Dedifferentiated amniotic fluid mesenchymal stem cell (primary cell): Measurements from ENCODE around the gene PCP2.
A peak's percentile ranks its signal among the peaks of the same experiment; 100 is the strongest.

Experiments used
- DNase-seq: peaks from one replicate; pipeline ENCODE4 v3.0.0-alpha.2; 2016; ENCODE audit errors: extremely low spot score

PCP2 gene

DNA sequence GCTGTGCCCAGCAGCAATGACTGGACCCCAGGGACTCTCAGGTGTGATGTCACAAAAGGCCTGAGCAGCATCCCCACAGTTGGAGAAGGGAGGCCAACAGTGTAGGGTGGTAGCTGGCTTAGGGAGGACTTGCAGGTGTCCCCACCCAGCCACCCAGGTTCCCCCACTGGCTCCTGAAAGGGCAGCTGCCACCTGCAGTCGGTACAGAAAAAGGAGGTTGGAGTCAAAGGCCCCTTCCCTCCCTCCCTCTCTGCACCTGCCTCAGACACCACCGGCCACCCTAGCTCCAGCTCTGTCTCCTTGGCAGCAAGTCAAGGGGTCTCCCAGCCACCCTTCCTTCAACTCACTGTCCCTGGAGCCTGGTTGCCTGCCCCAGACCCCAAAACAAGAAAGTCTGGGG lies at the start of gene PCP2:
PCP2 (minus strand) TSS at position 22 of the 400 bp plus-strand sequence. CDS start 262 bp downstream, outside the sequence.
- no peak for DNase-seq

DNA sequence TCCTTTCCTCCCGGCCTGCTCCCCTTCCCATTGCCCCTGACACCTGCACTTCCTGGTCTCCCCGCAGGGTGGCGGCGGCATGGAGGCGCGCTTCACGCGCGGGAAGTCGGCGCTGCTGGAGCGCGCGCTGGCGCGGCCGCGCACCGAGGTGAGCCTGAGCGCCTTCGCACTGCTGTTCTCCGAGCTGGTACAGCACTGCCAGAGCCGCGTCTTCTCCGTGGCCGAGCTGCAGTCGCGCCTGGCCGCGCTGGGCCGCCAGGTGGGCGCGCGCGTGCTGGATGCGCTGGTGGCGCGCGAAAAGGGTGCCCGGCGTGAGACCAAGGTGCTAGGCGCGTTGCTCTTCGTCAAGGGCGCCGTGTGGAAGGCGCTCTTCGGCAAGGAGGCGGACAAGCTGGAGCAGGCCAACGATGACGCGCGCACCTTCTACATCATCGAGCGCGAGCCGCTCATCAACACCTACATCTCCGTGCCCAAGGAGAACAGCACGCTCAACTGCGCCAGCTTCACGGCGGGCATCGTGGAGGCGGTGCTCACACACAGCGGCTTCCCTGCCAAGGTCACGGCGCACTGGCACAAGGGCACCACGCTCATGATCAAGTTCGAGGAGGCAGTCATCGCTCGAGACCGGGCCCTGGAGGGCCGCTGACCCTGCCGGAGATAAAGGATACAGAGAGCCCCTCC lies 48.8 kb upstream of the PCP2 start:
- DNase-seq, result no peak

DNA sequence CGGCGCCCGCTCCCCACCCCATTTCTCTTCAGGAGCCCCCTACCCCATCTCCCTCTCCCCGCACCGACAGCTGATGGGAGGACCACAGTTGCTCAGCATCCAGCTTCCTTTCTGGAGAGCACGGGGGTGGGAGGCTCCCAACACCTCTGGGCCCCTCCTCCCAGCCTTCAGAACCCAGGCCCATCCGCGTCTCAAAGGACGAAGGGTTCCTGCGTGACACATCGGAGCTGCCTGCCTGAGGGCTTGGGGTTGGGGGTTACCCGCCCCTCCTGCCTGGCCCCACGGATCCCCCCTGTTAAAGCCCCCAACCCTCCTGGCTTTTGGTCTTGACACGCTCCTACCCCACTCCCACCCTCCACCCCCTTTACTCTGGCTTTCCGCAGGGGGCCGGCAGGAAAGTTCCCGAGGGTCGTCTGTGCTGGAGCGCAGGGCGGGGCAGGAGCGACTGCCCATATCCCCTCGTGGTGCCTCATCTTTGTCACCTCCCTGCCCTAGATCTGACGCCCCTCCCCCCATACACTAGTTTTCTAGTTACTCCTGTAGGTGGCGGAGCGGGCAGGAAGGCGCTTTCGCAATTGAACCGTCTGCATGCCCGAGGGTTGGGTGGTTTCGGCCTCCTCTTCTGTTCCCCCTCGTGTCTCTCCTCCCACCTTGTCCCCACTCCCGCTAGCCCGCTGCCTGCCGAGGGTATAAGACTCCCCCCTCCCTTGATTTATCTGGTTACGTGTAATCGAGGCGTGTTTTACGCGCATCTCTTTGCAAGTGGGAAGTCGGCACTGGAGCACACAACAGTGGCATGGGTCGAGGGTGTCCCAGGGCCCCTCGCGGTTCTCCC lies 48.0 kb upstream of the PCP2 start:
- peak; percentile 61 for DNase-seq

DNA sequence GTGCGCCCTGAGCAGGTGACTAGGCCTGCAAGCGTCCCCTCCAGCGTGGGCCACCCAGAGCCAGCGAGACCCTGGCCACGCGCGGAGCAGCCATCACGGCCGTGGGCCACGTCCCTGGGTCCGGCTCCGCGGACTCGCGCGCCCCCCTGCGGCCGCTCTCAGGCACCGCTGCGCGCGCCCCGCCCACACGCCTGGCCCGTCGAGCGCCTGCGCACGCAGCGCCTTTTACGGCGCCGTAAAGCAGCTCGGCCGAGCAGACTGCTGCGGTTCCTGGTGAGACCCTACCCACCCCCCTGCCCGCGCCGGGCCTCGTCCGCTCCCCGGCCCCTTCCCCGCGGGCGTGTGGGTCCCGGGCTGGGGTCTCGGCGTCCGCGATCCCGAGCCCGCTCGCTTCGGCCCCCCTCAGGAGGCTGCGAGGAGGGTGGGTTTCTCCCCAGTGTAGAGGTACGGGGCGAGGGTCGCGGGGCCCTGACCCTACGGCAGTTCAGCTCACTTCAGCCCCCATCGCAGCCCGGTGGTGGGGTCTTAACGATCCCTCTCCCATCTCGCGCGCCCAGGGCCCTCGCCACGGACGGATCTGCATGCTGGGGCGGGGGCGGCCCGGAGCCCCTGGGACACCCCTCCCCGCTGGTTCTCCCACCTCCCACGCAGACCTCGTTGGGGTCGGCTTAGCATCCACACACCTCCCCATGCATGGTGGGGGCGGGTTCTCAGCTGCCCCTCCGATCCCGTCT lies 47.3 kb upstream of the PCP2 start, which contains the start of gene TRAPPC5:
TRAPPC5 (plus strand) TSS at position 228 of the 734 bp plus-strand sequence. CDS start 1,421 bp downstream, outside the sequence.
- peak; percentile 72 for DNase-seq

DNA sequence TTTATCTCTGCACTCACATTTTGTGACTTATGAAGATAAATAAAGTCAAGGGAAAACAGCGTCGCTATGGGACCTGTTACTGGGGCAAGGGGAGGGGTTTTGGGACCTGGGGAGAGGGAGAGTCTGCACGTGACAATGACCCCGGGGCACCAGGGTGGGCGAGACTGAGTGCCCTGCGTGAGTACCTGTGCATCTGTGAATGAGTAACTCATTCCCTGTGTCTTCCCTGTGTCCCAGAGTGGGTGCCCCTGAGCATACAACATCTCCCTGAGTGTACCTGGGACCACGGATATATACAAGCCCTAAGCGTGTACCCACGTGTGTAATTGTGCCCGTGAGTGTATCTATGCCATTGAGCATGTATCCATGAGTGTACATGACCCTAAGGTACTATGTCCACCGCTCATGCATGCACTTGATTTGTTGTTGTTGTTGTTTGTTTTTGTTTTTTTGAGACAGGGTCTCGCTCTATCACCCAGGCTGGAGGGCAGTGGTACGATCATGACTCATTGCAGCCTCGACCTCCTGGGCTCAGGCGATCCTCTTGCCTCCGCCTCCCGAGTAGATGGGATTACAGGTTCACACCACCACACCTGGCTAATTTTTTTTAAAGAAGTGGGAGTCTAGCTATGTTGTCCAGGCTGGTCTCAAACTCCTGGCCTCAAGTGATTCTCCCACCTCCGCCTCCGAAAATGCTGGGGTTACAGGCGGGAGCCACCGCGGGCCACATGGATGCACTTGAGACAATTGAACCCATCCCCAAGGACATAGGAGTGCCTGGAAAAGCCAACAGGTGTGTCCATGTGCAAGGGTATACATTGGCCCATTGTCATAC lies 46.5 kb upstream of the PCP2 start:
- DNase-seq, result no peak

- DNase-seq, result no peak
Observed at GRCh38 chr19:7678971-7679751, 45.6 kb upstream of the PCP2 start.

DNA sequence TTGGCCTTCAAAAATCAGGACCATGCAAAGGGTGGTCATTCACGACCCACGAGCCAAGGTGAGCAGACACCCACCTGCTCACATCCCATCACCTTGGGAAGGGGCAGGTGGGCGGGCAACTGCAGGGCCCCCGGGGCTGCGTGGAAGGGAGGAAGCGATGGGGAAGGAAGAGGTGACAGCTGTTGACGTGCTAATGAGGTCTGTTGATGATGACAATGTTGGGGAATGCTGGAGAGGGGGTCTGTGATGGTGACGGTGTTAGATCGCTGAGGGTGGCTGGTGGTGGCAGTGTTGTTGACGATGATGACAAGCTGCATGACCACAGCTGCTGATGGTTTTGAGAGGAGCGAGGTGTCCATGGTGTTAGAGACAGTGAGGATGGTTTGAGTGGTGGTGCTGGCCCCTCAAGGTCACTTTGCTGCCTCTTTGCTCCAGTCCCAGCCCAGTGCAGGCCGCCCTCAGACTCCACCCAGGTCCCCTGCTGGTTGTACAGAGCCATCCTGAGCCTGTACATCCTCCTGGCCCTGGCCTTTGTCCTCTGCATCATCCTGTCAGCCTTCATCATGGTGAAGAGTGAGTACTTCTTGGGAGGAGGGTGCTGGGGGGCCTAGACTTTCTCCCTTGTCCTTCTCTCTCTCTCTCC lies 44.3 kb upstream of the PCP2 start:
- DNase-seq, result no peak

GRCh38 chr19:7676854-7677253 lies 43.3 kb upstream of the PCP2 start, which contains the start of gene MCEMP1:
Gene MCEMP1 (plus strand): TSS chr19:7677090. CDS start chr19:7677121, 31 bp downstream.
- DNase-seq, result no peak

- no peak for DNase-seq
Observed at GRCh38 chr19:7676376-7676775, 42.9 kb upstream of the PCP2 start.

GRCh38 chr19:7674010-7675005 lies 40.8 kb upstream of the PCP2 start:
- peak; percentile 74 for DNase-seq

- no peak for DNase-seq
Observed at GRCh38 chr19:7672522-7672921, 39.0 kb upstream of the PCP2 start.

DNA sequence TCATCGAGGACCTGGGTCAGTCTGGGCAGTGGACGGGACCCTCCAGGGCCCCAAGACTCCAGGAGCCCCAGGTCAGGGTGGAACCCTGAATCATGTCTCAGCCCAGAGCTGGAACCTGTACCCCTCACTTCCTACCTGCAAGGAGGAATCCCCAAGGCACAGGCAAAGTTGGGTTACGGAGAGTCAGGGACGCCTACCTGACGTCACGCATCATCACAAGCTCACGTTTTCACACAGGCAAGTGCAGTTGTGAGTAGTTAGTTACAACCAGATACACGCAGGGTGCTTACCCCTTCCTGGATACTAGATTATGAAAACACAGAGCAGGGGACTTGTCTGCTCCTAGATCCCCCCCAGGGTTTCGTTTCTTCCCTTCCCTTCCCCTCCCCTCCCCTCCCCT lies 37.3 kb upstream of the PCP2 start:
- DNase-seq, result no peak

GRCh38 chr19:7670150-7670783 lies 36.7 kb upstream of the PCP2 start:
- DNase-seq, result no peak

GRCh38 chr19:7669641-7670040 lies 36.1 kb upstream of the PCP2 start:
- no peak for DNase-seq

- DNase-seq, result no peak
Observed at GRCh38 chr19:7668842-7669241, 35.3 kb upstream of the PCP2 start, which contains the start of gene RETN. Gene RETN (plus strand): TSS chr19:7669049. CDS start chr19:7669327, 278 bp downstream.

- peak; percentile 76 for DNase-seq
Observed at GRCh38 chr19:7665076-7665475, 31.6 kb upstream of the PCP2 start.

- no peak for DNase-seq
Observed at GRCh38 chr19:7663706-7664105, 30.2 kb upstream of the PCP2 start.

DNA sequence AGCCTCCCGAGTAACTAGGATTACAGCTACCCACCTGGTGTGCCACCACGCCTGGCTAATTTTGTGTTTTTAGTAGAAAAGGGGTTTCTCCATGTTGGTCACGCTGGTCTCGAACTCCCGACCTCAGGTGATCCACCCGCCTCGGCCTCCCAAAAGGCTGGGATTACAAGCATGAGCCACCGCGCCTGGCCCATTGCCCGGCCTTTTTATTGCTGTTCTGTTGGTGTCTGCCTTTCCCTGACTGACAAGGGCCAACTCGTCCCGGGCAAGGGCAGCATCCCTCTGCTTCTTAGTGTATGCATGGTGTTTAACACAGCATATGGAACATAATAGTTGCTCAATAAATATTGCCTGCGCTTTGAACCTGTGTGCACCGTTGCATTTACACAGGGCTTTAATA lies 29.1 kb upstream of the PCP2 start:
- DNase-seq, result no peak
